HFFc6 (cell line): Measurements from ENCODE around the gene SLC25A42. TPM values are rescaled to one million over a fixed set of nuclear protein-coding genes. Genes with fewer than 3 reads are reported as not detected.

Experiments
- DNase-seq: peaks from one replicate; pipeline ENCODE4 v3.0.0-alpha.2; 2018
- H3K27ac Mint-ChIP-seq: 2 replicates; pipeline ENCODE4 v1.8.0; 2020; ENCODE audit warnings: mild to moderate bottlenecking, mixed read lengths
- H3K27me3 Mint-ChIP-seq: 2 replicates; pipeline ENCODE4 v1.8.0; 2021; ENCODE audit warnings: mild to moderate bottlenecking, moderate library complexity, mixed read lengths; ENCODE audit not compliant: insufficient read depth
- H3K36me3 Mint-ChIP-seq: 2 replicates; pipeline ENCODE4 v1.8.0; 2021; ENCODE audit warnings: low read depth, mixed read lengths
- H3K4me1 Mint-ChIP-seq: 2 replicates; pipeline ENCODE4 v1.8.0; 2020; ENCODE audit warnings: low read depth, mixed read lengths
- H3K4me3 Mint-ChIP-seq: 2 replicates; pipeline ENCODE4 v1.8.0; 2020; ENCODE audit warnings: mild to moderate bottlenecking, moderate library complexity, mixed read lengths
- H3K9me3 Mint-ChIP-seq: 2 replicates; pipeline ENCODE4 v1.8.0; 2020; ENCODE audit warnings: mild to moderate bottlenecking, mixed read lengths
- CTCF ChIP-seq: fragments of 200-600 bp; sonication (generic); IDR thresholded peaks from 2 replicates; pipeline ENCODE4 v1.5.0; 2021; ENCODE audit warnings: antibody characterized with exemption, mild to moderate bottlenecking
- total RNA-seq, 6 experiments: library from RNA; stranded (reverse); fragmentation: NEBNext Ultra II Directional; extraction: Animal tissue kit (Norgen Biotek cat#: 25700); gene quantifications; 2 replicates in 1 of 6; 3 replicates in 5 of 6; pipeline ENCODE4 v1.2.3, GENCODE V29; 2021

SLC25A42 gene
- total RNA-seq, 6 experiments from 2014 or later: 8.7 to 11.7 (median 9.9) TPM

- no peak overlapping the region for H3K4me3 Mint-ChIP-seq
- no peak for TF ChIP-seq CTCF
- no peaks in the 10 kb centered on the region for H3K36me3 Mint-ChIP-seq
- H3K27me3 Mint-ChIP-seq: peaks cover 2% of the 10 kb centered on the region; the same call in 1 of the 2 replicates
- no peaks in the 10 kb centered on the region for H3K9me3 Mint-ChIP-seq
- no peaks in the 10 kb centered on the region for H3K4me1 Mint-ChIP-seq
- H3K27ac Mint-ChIP-seq: no peak overlapping the region
- DNase-seq: no peak
These were observed 19.8 kb downstream of the SLC25A42 start for GRCh38 chr19:19083413-19084178.

GRCh38 chr19:19087676-19088075 is 23.9 kb downstream of the SLC25A42 start:
- H3K27me3 Mint-ChIP-seq: peaks cover 2% of the 10 kb centered on the region; the same call in 1 of the 2 replicates
- no peaks in the 10 kb centered on the region for H3K4me1 Mint-ChIP-seq
- H3K4me3 Mint-ChIP-seq: no peak overlapping the region
- no peaks in the 10 kb centered on the region for H3K9me3 Mint-ChIP-seq
- no peak overlapping the region for H3K27ac Mint-ChIP-seq
- DNase-seq: no peak
- H3K36me3 Mint-ChIP-seq: no peaks in the 10 kb centered on the region
- TF ChIP-seq CTCF: no peak

- H3K4me3 Mint-ChIP-seq: no peak overlapping the region
- H3K36me3 Mint-ChIP-seq: no peaks in the 10 kb centered on the region
- no peaks in the 10 kb centered on the region for H3K4me1 Mint-ChIP-seq
- no peak overlapping the region for H3K27ac Mint-ChIP-seq
- H3K9me3 Mint-ChIP-seq: no peaks in the 10 kb centered on the region
- TF ChIP-seq CTCF: no peak
- no peaks in the 10 kb centered on the region; the same call in 1 of the 2 replicates for H3K27me3 Mint-ChIP-seq
- no peak for DNase-seq
These were observed 30.7 kb downstream of the SLC25A42 start for GRCh38 chr19:19094513-19094912.

- Mint-ChIP-seq H3K4me3 (no peak overlapping the region), H3K9me3 (no peaks in the 10 kb centered on the region), H3K4me1 (no peaks in the 10 kb centered on the region), H3K27ac (no peak overlapping the region), H3K27me3 (no peaks in the 10 kb centered on the region; the same call in 1 of the 2 replicates), H3K36me3 (no peaks in the 10 kb centered on the region)
- no peak for TF ChIP-seq CTCF
- no peak for DNase-seq
These were observed 31.9 kb downstream of the SLC25A42 start for GRCh38 chr19:19095691-19096090.

GRCh38 chr19:19096641-19097627 is 33.1 kb downstream of the SLC25A42 start:
- TF ChIP-seq CTCF: no peak
- DNase-seq: no peak
- H3K4me3 Mint-ChIP-seq: no peak overlapping the region
- no peaks in the 10 kb centered on the region for H3K4me1 Mint-ChIP-seq
- H3K27me3 Mint-ChIP-seq: no peaks in the 10 kb centered on the region; the same call in 1 of the 2 replicates
- no peak overlapping the region for H3K27ac Mint-ChIP-seq
- H3K36me3 Mint-ChIP-seq: no peaks in the 10 kb centered on the region
- H3K9me3 Mint-ChIP-seq: no peaks in the 10 kb centered on the region
